HG03469 (cell line): ENCODE measurements around the gene AGBL1.

Source experiments
- ATAC-seq: cut with Tn5 transposase; IDR thresholded peaks from one replicate; pipeline ENCODE4 v1.9.1; 2021; ENCODE audit warnings: mild to moderate bottlenecking, moderate library complexity, moderate number of reproducible peaks; ENCODE audit not compliant: unreplicated experiment

The AGBL1 gene

DNA sequence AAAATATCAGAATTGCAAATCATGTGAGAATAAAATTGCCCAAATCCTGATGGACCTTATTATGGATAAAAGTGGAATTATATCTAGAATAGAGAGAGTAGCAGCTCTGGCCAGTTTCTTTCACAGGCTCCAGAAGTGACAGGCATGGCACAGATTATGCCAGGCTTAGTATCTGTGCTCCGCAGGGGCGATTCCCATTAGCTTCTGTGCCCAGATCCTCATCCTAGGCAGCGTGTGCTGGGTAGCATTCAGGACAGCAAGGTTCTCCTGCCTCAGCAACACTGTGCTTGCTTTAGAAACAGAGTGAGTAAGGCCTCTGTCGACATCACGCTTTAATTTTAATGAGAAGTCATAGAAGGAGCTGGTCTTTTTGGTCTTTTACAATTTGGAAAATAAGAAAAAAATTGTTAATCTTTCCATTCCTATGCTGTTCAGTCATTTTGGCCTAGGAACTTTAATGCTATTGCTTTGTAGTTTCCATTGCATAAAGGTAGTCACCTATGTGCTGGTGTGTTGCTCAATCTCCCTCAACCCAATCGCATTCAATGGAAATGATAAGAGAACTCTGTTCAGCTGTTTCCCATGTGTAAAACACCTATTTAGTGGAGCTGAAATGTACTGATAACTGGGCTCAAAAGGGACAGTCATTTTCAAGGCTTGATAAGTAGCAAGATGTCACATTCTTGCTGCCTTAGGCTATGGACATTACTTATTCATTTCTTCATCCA is 770.1 kb downstream of the AGBL1 start:
- no peak for ATAC-seq

DNA sequence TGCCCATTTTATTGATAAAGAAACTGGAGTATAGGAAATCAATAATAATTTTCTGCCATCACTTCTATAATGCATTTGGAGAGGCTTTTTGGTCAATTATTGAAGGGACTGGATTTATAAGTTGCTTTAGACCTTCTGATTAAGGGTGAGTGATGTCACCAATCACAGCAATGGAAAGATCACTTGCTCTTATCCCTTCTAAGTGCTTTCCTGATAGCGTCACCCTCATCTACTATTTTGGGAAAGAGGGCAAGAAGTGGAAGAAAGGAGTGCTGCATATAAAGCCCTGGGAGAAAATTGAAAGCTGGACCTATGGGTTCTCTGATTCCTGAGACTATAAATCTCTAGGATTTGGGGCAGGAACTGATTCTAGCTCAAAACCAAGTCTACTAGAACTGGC is 771.3 kb downstream of the AGBL1 start:
- no peak for ATAC-seq

DNA sequence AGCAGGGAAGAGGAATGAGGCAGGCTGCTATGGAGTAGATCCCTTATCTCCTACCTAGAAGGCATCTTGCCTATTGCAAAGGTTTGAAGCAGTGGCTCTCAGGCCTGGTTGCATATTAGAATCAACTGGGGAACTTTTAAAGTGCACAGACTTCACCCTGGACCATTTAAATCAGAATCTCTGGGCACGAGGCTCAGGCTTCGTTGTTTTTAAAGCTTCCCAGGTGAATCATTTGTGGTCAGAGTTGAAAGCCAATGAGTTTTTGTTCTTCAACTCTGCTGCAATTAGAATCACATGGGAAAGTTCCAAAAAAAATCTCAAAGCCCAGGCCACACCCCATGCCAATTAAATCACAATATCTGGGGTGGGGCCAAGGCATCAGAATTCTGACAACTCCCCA is 773.1 kb downstream of the AGBL1 start:
- no peak for ATAC-seq

DNA sequence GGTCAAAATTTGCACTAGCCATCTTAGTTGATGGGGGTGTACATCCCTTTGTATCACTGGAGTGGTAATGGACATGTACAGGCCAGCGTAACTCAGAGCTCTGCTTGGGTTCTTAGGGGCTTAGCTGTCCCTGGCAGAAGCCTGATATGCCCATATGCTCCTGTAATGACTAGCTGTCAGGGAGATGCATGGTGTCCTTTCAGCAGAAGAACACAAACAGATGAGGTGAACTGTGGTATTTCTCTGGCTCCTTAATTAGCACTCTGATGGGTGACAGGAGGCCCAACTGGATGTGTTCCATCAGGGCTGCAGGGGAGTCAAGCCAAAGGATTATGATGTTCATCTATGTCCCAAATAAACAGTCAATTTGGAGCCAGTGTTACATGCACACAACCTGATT is 774.5 kb downstream of the AGBL1 start:
- ATAC-seq = no peak

DNA sequence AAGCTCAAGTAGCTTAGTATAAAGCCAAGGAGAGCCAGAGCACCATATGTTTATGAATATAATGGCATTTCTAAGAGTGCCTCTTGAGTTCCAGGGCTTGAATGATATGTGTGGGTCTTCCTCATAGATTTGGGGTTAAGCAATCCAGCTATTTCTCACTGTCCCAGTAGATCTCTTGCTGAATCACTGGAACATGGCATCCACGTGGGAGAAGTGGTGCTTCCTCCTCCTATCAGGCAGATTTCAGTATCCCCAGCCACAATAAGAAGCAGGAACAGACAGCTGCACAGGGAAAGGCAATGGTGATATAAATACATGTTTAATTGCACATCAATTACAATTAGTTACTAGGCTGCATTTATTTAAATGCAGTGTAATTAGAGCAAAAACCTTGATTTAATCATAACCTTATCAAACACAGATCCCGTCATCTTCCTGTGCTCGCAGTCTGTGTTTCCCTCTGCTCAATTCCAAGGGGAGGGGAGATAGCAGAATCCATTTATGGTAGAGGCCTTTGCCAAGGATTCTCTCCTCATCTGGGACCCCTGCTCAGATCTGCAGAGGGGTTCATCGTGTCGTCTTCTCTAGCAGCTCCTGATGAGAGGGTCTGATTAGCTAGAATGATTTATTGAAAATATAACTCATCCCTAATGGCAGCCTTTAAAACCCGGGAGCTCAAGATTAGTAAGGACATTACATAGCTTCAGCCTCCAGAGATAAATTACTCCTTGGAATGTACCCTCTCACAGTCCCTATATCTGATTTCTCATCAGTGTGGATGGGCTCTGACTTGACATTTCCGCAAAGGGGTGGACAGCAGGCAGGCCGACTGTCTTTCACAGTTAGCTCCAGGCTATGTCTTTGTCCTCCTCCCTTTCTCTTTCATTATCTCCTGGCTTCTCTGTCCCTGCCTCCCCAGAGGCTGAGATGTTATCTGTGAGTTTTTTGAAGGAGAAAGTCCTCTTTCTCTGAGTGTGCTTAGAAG is 775.9 kb downstream of the AGBL1 start:
- ATAC-seq = no peak

DNA sequence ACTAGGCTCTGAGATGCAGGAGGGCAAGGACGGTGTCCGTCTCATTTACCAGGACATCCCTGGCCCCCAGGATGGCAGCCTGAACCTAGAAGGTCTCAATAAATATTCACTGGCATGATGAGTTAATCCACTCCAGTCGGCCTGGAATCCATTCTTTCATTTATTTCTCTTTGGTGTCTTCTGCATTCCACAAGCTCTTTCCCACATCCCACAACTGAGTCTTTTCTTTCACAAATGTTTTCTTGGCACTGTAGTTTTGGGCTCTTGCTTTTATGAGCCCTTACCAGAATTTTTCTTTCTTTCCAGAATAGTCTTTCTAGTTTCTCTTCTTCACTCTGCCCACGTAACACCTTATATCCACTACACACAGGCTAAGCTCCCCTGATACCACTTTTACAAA is 778.0 kb downstream of the AGBL1 start:
- no peak for ATAC-seq

DNA sequence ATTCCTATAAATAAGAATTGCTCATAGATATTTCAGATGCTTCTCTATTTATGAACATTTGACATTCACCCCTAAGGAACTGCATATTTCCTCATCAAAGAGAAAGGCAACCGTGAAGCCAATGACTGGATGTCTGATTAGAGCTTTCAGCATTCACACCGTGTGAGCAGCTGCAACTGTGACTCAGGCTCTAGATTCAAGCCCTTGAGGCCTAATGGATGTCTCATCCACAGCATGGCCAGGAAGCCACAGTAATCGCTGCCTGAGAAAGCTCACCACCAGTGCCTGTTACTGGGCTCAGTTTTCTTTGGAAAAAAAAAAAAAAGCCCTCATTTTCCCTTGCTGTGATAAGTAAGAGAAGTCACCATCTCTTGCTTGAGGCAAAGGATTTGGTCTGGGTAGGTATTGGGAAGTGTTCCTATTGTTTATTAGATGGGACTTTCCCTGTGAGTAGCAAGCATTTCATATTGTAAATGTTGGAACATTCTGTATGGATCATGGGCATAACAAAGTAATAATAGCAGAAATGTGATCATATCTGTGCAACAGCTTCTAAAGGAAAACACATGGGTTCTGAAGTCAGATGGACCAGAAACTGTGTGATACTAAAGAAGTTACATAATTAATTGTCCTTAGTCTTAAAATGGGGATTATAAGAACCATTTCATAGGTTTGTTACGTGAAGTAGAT is 783.7 kb downstream of the AGBL1 start:
- ATAC-seq = no peak

DNA sequence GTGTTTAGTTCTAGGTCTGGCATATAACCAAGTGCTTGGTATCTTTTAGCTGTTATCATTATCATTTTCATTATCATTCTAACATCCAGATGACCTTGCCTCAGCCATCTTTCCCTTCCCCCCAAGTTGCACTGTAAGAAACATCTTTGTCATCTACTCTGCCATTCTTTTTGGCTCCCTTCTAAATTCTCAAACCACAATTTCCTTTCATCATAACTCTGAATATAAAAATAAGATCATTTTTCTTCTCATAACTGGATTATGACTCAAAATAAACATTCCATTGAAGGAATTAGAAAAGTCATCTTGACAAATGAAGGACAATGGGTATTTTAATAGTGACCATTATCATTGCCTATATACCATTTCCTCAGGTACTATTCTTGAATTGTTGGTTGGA is 786.2 kb downstream of the AGBL1 start:
- ATAC-seq = no peak

DNA sequence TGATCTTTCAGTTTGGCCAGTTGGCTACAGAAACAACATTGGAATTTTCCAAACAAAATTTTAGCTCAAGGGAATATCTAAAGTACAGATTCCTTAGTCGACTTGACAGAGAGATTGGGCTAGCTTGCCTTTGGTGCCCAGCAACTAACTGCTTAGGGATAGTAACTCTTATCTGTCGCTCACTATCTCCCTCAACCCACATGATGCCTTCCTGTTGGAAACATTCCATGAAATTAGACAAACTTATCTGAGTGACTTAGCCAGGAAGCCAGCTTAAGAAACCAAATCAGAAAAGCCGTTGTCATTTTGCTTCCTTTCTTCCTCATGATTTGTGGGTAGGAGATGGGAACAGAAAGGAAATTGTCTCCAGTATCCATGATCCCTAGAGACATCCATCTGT is 791.2 kb downstream of the AGBL1 start:
- no peak for ATAC-seq

DNA sequence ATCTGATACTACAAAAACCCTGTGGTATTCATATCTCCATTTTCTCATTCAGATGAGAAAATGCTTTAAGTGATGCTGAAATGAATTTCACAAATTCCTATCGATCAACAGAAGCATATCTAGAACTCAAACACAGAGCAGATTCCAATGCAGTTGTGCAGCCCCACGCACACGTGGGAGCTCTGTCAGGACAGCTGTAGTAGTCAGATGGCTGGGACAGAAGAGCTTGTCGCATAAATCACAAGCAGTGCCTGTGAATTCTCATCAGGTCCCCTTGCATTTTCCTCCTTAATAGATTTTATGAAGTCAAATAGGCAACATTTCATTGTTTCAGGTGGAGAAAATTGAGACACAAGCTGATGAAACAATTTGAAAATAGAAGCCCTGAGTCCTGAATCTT is 792.3 kb downstream of the AGBL1 start:
- ATAC-seq = no peak

DNA sequence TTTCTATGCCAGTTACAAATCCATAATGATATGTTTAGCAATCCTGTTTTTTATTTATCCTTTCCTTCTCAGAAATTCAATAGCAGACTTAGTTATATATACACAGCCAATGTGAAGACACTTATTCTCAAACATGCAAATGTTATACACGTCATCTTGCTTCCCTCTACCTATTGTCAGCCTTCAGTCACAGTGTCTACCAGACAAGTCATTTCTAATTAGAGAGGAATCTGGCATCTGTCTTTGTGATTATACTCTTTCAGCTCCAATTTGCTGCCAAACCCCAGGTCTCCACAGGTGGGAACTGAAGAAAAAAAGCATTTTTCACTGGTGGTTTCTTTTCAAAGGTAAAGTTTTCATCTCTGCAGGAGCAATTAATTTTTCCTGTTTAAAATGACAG is 793.1 kb downstream of the AGBL1 start:
- ATAC-seq = no peak

DNA sequence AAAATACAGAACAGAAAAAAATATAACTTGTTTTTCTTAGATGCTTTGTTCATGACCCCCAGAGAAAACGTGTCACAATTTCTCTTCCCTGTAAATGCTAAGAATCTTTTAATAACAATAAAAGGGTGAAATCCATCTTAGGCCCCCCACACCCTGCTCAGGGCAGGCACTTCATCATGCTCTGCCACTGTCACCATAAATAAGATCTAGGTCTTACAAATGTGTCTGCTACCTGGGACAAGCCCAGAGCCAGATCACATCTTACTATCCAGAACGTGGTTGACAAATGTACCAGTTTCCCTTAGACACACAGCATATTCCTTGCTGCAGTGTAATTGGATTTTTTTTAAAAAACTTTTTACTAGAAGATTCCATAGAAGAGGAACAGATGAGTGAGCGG is 795.4 kb downstream of the AGBL1 start:
- no peak for ATAC-seq

DNA sequence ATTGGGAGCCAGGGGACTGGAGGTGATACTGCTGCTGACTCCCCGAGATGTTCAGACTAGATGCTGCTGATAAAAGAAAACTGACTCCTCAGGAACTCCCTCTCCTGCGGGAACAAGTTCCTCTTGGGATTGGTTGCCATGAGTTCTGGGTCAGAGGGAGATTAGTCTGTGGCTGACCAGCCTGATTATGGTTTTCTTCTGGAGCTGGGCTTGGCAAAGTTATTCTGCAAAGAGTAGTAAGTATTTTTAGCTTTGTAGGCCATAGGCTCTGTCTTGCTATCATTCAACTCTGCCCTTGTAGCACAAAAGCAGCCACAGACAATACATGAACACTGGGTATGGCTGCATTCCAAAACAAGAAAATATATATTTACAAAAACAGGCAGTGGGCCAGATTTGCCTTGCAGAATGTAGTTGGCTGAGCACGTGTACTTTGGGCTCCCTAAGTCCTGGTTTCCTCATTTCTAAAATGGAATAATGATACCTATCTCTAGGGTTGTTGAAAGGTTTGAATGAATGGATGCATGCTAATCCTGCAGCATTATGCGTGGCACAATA is 796.8 kb downstream of the AGBL1 start:
- no peak for ATAC-seq

DNA sequence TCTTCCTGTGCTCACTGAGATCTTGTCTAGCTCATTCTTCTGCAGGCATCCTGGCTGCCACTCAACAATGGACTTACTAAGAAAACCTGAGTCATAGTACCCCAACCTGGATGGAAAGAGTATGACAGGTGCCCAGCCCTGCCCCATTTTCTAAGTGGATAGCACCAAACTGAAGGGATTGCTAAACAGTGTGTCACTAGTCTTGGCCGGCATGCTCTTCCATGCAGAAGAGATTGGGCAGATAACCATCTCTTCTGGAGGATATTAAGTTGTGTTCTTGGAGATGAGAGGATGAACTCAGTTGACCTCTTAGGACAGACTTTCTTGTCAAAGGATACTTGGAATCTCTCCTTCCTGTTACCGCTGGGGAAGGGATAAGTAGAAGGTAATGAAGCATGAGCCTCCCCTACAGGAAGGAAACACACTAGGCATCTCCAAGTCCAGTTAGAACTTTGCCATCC is 797.5 kb downstream of the AGBL1 start:
- ATAC-seq = no peak

DNA sequence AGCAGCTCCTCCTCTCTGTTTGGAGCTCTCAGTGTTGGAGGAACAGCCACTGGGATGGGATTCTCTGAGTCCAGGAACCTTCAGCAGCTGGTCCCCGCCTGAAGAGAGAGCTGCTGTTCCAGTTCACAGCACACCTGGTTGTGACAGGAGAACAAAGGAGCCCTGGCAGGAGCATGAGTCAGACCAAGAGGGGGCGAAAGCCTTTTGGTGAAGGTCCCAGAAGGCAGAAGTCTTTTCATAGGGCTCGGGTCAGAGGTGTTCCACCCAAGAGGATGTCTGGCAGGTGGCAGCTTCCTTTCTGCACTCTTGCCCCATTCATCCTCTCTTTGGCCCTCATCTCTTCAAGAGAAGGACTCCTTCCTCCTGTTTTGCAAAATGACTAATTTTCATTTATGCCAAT is 799.2 kb downstream of the AGBL1 start:
- peak; percentile 58 for ATAC-seq

DNA sequence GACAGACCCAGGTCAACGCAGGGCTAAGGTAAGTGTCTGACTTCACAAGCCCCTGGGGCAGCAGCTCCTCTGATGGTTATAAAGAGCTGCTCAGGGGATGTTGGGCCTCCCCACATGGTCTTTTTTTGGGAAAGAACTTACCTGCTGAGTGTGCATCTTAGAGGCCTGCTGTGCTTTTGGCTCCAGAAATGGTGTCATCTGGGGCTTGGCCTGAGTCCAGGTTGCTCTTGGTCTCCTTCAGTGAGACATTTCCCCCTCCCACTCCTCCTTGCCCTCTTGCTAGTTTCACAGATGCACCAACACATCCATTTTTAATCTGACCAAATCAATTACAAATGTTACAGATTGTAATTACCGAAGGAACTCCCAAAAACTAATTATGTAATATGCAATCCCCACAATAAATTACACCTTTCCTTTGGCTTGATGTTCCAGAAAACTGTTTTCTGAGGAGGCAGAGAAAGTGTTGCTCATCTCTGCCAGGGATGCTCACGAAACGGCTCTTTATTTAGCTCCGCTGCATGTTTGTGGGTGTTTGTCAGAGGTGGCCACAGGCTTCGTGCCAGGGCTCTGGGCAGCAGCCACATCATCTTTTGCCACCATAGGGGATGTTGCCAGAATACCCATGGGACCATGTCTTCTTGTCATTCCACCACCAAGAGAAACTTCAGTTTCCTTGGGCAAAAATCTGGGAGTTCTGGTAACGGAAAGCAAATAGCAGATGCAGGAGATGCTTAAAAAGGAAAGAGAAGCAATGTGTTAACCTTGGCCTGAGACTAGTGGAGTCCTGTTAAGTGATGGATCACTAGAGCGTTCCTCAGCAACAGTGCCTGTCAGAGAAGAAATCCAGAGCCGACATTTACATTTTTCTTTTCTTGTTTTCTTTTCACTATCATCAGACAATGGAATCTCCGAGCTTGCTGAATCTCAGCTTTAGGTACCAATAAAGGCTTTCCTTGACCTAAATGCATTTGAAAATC is 799.9 kb downstream of the AGBL1 start:
- ATAC-seq = no peak

DNA sequence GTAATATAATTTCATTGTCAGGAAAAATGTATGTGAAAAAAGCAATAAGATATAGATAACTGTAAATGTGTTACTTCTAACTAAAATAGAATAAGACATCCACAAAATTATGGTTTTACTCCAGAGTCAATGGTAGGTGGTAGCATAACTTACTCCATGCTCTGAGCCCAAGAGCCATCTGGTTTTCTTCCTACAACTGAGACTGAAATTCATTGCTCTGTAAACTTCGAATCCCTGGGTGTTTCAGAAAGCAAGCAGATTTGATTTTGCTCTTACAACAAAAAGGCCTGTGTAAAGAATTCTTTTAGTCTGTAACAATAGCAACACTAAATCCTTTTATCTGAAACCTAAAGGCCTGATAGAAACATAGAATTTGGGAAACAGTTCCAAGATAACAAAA is 805.9 kb downstream of the AGBL1 start:
- ATAC-seq = no peak

DNA sequence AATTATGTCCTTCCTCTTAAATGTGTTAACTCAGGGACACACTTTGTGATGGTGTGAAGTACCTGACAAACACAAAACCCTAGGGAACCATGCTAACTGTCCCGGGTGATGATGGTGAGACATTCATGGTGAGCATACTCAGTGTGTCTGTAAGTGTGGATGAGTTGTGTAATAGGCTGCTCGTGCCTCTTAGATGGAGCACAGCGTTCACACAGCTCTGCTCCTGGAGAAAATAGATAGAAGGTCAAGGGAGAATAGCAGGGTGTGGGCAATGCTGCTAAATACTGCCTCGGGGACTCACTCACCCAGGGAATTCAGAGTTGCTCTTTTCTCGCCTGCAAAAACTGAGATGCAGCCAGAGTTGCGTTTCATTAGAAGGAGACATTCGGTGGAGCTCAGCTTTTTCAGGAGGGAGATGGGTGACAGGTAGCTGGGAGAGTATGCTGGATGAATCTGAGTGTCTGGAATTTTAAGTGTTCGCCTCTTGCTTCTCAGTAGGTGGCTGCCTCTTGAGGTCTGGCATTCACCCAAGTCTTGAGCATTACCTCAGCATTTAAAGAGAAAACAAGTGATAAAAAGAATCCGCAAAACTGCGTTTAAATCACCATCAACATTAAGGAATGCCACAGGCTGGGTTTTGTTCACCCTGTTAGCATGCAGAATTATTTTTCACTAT is 813.2 kb downstream of the AGBL1 start:
- ATAC-seq = no peak

DNA sequence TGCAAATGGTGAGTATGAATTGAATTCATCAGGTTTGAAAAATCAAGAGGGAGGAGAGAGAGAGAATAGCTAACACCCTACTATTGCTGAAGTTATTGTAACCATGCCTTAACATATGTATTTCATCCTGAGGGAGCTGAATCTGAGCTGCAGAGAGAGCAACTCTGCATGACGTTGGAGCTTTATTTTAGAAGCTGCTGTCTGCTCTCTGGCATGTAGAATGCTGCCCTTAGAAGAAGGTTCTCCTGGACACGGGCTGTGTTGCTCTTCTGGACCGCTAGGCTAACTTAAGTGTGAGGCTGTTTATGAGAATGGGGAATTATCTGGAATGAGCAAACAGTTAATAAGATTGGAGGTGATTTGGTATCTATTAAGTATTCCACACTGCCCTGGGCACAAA is 814.6 kb downstream of the AGBL1 start:
- no peak for ATAC-seq
